Stimulated activated CD8-positive, alpha-beta memory T cell treated with anti-CD3 and anti-CD28 coated beads, Interleukin-12 subunit alpha, Interleukin-12 subunit beta, amount 100 ng/mL, for 24 hours (primary cell): ENCODE results near the gene BRD4.

Source experiments
- DNase-seq: peaks from one replicate; pipeline ENCODE4 v3.0.0-alpha.2; 2020; ENCODE audit errors: extremely low read depth

BRD4 gene

DNA sequence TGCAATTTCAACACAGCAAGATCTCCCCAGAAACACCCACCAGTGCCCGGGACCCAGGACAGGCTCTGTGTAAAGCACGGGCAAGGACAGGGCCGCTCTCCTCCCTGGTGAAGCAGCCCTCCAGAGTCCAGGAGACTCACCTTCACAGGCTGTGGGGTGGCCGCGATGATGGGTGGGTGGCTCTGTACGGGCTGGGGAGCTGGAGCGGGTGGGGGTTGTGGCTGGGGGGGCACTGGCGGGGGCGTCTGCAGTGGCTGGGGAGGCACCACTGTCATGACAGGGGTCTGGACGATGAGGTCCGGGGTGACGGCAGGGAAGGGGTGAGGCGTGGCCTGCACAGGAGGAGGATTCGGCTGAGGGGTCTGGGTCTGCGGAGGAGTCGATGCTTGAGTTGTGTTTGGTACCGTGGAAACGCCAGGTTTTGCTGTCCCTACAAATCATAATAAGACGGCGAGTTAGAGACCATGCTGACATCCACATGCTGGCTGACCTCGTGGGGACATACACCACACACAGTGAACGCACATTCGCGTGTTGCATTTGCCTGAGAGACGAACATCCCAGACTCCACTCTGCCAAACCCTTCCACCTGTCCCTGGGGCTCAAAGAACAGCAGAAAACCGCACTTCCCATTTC lies 67.0 kb downstream of the BRD4 start:
- DNase-seq = no peak

DNA sequence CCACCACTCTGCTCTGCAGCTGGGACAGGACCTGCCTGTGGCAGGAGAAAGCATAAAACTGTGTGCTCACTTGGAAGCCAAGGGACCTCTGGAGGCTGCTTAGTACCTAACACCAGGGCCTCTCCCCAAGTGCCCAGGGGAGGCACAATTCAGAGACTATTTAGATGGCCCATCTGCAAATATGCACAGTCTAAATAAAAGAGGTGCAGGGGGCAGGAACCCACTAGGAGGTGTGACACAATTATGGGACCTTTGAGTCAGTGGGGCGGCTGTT lies 67.5 kb downstream of the BRD4 start:
- no peak for DNase-seq

DNA sequence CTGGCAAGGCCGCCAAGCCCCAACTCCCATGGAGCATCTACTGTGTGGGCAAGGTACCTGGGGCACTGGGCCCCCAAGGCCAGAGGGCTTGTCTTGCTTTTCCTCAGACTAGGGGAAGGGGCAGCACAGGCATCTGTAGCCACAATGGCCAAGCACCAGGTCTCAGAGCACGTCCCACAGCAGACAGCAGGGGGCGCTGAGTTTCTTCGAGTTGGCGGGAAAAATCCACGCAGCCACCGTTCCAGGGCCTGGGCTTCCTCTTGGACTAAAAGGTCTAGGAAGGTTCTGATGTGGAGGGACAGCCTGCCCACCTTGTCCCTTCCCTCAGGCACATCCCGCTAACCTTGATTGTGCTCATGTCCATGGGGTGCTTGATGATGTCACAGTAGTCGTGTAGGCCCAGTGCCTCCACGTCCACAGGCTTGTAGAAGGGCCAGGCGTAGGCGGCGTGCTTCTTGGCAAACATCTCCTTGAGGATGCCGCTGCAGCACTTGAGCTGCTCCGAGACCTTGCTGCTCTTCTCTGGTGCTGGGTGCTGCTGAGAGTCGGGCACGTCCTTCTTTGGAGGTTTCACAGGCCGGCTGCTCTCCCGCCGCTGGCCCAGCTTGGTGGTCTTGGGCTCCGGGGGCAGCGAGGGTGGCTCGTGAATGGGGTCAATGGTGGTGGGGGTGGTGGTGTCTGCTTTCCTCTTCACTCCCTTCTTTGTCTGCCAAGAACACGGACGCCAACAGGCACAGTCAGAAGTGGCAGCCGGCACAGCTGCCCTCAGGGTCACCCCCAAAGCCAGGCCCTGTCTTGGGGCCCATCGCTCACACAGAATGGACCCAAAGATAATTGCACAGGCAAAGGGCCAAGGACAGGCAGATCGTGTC lies 68.0 kb downstream of the BRD4 start:
- peak; percentile 27 for DNase-seq

DNA sequence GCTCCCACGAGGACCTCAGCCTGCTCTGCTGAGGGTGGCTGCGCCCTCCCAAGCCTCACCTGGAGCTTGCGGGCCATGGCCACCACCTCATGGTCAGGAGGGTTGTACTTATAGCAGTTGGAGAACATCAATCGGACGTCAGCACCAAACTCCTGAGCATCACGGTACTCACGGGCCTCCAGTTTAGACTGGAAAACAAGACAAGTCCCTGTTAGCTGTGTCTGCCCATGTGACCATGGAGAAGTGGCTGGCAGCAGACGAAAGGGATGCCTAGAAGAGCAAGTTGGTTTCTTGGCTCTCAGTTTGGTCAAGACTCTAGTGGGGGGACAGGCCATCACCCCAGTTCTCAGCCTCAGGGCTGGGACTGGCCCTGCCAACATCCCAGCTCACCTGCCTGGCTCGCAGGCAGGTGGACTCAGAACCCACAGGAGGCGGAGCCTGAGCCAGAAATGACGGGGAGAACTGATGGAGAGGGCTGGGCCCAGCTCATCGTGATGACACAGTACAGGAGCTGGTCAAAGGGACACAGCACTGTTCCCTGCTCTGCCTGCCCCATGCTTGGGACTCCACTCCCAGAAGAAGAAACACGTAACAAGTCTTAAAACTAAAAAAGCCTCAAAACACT lies 68.9 kb downstream of the BRD4 start:
- DNase-seq = no peak

DNA sequence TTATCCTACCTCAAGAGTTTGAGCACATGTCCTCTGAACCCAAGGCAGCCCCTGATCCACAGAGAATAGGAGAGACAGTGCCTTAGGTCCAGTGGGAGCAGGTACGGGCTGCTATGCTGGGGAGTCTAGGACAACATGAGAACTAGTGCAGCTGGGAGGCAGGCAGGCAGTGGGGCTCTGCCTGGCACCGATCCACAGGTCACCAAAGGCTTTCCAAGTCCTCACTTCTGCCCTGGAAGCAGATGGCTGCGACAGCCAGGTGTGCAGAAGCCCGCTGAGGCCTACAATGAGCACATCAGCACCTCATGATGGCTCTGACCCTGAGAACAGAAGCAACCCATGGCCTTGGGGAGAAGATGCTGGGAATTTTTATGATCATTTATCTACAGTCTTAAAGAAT lies 70.3 kb downstream of the BRD4 start:
- DNase-seq = no peak

DNA sequence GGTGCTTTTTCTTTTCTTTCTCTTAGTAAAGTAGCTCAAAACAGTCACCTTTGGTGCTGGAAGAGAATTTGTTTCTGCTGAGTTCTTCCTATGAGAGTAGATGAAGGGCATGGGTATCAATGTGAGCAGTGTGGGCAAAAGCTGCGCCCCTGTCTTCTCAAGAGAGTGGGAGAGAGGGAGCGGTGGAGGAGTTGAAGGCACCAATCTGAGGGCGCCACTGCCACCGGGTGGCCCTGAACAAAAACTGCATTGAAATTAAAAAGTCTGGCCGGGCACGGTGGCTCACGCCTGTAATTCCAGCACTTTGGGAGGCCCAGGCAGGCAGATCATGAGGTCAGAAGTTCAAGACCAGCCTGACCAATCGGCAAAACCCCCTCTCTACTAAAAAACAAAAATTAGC lies 71.4 kb downstream of the BRD4 start:
- no peak for DNase-seq

DNA sequence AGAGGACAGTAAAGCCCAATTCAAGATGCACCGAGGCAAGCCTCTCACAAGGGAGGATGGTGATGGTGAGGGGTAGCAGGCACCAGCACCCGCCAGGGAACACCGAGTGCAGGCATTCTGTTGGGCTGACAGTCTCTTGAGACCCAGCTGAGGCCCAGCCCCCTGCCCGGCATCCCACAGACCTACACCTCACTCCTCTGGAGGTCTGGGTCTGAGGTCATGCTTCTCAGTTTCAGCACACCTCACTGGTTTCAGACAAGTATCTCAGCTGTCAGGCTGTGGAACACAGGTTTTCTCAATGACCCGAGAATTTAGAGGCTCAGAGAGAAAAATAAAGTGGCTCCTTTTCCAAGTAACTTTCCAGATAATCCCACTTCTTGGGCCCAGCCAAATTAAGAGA lies 72.4 kb downstream of the BRD4 start:
- no peak for DNase-seq

DNA sequence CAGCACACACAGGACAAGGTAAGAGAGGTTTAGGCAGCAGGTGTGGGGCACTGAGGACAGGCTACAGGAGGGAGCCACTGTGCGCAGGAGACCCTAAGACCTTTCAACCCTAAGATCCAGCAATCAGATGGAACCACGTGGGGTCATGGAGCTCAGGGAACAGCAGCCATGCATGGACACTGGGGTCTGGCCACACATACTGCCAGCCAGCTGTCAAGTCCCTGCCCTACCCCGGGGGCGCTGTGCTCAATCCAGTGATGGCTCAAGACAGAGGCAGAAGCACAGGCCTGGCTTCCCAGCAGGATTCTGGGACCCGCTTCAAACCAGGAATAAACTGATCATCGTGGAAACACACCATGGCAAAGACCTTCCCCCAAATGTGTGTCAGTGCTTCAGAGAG lies 74.6 kb downstream of the BRD4 start:
- no peak for DNase-seq

DNA sequence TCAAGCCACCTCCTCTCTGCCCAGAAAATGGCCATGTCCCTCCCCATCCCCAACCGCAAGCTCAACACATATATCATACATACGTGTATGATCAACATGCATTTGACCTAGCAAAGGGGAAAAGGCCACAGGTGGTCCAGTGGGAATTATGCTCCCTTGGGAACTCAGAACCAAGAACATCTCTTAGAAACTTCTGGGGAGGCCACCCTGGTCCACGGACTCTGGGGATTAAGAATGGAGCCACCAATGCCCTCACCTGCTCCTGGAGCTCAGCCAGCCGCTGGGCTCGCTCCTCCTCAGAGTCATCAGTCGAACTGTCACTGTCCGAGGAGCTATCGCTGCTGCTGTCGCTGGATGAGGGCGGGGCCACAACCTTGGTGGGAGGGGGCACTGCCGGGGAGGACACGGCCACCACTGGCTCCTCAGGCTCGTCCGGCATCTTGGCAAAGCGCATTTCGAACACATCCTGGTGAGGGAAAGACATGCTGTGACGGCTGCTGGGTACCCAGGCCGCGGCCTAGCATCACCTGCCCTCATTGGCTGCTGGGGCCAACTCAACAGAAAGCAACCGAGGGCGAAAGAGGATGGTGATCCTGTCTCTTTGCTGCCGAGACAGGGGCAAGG lies 75.5 kb downstream of the BRD4 start:
- no peak for DNase-seq

DNA sequence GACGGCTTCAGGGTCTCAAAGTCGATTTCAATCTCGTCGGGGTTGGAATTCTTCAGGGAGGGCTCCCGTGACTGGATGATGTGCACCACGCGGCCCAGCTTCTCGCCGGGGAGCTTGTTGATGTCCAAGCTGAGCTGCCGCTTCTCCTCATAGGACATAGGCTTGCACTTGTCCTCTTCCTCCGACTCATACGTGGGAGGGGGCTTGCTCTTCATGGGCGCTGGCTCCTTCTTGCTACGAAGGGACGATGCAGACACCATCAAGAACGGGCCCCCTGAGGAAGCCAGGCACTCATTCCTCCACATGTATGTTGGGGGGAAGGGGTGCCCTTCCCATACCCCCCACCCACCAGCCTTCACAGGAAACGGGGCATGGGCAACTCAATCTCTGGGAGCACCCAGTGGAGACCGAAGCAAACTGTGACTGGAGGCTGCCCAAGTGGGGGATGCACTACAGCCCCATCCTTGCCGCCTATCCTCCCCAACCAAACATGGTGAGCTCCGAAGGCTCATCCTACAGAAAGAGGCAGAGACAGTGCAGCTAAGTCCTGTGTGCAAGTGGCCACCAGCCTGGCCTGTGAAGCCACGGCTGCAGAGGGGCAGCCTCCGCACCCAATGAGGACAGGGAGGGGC lies 76.9 kb downstream of the BRD4 start:
- DNase-seq = no peak

DNA sequence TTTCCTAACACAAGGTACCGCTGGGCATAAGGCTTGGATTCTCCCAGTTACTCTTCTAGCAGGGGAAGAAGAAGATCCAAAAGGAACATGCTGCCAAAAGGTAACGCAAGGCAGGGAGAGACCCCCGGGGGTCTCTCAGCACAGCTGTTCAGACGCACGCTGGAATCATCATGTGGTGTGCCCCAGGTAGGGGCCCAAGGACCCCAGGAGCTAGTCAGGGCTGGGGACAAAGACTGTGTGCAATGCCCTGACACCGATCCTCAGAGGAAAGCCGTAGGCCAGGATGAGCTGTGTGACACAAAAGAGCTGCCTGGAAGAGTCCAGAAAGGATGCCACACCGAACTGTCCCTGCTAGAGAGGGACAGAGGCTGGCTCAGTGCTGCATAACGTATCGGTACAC lies 77.8 kb downstream of the BRD4 start:
- no peak for DNase-seq

DNA sequence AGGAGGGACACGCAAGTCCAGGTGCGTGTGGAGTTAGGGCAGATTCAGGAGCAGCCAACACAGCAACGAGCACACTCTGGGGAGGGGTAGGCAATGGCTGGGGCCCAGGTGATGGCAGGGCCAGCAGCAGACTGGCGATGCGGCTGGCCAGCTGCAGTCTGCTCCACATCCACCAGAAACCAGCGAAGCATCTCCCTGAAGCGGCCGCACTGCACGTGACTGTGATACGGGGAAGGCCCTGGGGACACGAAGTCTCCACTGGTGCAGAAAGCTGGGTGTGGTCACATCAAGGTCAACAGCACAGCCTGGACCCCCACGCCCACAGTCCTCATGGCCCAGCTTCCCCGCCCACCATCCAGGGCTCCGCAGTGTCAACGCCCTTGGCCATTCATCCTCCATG lies 78.8 kb downstream of the BRD4 start:
- no peak for DNase-seq

DNA sequence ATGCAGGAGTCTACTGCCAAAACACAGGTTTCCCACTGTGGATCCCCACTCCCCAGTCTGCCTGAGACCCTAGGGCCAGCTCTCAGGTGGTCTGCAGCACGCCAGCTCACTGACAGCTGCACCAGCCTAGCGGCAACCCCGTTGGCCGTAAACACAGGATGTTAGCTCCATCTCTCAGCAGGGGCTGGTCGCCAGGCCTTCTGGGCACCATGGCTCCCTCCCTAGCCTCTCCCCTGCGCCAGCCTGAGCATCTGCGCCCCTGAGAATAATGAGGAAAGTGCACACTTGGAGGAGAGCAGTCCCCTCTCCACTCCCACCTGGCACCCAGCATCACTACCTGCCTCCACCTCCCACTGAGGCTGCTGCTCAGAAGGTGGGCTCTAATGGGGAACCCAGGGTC lies 79.3 kb downstream of the BRD4 start:
- DNase-seq = no peak

DNA sequence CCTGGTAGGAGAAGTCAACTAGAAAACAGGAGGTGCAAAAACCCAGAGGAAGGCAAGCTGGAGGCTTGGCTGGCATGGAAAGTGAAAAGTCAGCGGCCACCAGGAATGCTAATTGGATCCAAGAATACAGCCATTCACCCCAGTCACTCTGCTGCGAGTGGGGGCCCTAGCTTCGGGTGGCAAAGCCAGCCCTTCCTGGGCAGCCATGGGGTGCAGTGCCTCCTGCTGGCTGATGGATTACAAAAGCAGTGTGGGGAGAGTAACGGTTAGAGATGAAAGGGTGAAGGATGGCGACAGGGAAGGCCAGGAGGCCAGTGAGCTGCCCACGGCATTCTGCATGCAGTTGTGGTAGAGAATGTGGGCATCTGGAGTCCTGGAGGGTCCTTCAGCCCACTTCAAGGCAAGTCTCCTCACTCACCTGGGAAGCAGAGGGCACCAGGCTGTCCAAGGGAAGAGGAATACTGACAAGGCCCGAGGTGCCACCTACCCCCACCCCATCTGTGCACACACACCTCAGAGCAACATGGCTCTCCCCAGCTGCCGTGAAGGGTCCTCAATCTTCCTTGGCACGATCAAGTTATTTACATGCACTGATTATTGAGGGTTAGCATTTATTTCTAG lies 79.8 kb downstream of the BRD4 start:
- DNase-seq = no peak

DNA sequence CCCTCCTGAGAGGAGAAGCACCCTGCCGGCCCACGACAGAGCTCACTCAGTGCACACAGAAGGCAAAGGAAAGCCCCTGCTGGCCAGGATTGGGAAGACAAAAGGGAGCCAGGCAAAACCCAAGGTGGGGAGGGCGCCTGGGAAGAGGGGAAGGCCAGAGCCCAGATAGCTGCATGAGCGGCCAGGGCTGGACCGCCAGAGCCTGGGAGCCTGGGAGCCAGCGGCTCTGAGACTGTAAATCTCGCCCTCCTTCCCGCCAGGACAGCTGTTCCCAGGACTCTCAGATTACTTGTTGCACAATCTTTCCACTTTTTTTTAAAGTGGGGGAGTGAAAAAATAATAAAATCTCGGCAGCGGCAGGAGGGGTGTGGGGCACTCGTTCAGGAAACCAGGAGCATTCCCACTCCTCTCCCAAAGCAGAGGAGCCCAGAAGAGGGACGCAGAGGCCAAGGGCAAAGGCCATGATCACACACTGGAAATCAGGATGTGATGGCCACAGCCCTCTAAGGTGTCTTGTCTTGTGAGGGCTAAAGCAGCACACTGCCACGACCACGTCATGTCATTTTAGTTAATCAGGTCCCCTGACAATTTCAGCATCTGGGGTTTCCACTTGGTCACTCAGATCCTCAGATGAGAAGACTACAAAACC lies 80.5 kb downstream of the BRD4 start:
- DNase-seq = no peak

DNA sequence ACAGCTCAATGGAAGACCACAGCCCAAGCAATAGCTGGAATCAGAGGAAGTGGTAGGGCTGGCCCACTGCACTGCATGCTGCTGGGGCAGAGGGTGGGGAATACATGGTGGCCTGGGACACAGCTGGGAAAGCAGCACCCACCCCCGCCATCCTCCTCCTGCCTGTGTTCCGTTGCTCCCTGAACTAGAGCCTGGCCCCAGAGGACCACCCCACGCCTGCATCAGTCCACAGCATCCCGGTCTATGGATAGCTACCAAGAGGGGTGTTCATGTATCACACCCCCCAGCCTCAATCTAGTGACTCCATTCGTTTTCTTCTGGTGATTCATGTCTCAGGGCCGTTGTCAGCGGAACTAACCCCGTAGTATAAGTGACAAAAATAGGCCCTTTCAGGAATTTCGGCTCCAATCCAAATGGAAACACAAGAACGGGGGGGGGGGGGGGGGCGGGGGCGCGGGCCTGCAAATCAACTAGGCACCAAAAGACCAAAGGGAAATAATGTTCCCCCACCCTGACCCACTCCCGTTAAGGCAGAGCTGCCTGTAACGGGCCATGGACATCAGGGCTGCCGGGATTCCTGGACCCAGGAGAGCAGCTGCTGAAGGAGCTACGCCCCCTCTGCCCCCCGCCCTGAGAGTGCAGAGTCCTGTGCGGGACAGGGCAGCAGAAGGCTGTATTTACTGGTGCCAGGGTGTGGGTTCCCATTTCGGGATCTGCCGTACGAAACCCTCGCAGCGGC lies 81.2 kb downstream of the BRD4 start:
- no peak for DNase-seq

DNA sequence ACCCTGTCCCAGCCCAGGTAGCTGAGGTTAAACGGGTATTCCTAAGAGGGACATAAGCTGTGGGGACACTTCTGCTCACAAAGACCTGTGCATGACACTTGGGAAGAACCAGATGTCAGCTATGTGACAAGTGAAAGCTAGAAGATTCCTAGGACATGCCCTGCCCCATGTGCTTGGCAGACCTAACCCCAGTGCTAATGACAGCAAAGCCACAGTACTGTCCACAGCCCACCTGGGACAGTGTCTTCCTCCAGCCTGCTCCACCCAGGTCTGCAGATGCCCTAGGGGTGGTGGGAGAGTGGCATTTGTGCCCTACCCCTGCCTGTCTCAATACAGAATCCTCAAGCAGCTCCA lies 81.7 kb downstream of the BRD4 start:
- DNase-seq = no peak

DNA sequence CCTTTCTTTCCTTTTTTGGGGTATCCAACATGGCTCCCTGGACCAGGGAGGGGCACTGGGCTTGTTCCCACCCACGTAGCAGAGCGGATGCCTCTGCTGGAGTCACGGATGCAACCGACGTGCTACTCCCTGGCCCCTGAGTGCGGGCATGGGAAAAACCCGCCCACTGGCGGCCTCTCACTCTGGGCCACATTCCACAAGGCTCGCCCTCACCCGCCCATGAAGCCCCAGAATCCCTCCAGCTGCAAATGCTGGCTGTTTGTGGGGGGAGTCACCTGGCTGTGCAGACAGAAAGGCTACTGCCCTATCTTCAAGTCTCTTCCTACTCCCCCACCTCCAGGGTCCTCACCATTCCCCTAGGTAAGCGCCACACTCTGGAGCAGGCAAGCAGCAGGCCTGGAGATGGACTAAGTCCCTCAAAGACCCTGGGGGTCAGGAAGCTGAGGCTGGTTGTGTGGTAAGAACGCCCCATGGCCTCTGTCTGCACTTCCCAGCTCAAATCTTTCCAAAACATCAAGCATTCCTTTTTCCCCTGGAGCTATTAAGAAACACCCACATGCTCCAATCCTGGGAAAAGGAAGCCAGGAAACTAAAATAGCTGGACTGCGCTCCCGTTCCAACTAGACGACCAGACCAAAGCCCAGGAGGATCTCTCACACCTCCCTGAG lies 82.2 kb downstream of the BRD4 start:
- no peak for DNase-seq

DNA sequence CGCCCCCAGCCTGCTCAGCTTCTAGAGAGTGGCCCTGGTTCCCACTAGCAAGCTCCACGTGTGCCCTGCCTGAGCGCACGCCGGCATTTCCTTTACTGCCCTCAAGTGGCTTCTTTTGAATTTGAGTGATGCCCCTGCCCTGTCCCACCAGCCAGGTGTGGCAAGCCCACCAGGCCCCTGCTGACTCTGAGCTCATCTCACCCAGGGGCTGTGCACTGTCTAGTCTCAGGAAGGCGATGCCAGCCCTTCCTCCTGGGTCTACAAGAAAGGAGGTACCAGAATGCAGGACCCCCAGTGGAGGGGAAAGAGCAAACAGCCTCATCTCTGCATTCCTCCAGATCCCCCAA lies 82.8 kb downstream of the BRD4 start:
- DNase-seq = no peak
